HepG2 (cell line): ENCODE data around the gene KRTAP5-4. TPM values are rescaled to one million over a fixed set of nuclear protein-coding genes. Genes with fewer than 3 reads are reported as not detected.
A peak's percentile ranks its signal among the peaks of the same experiment; 100 is the strongest.

Experiments used
- CEBPG ChIP-seq: IDR thresholded peaks from 2 replicates; pipeline ENCODE4 v1.6.1; 2016
- CREM ChIP-seq, 2 experiments: sonication (generic) in 1 of 2; formaldehyde crosslinking in 1 of 2; IDR thresholded peaks; 2 replicates each; pipeline versions ENCODE4 v1.4.0 to v1.6.1; 2016 to 2020; ENCODE audit warnings: antibody characterized with exemption in 1 of 2, mild to moderate bottlenecking in 1 of 2, missing genetic modification reagents in 1 of 2
- GRHL1 ChIP-seq: sonication (generic); formaldehyde crosslinking; conservative IDR thresholded peaks from 2 replicates; pipeline ENCODE4 v1.8.0; 2022; ENCODE audit warnings: missing genetic modification reagents
- HIC2 ChIP-seq: sonication (generic); formaldehyde crosslinking; IDR thresholded peaks from 2 replicates; pipeline ENCODE4 v1.9.0; 2022; ENCODE audit warnings: low read depth, missing genetic modification reagents
- HNF1B ChIP-seq: sonication (generic); formaldehyde crosslinking; IDR thresholded peaks from 2 replicates; pipeline ENCODE4 v1.5.1; 2020; ENCODE audit warnings: mild to moderate bottlenecking, moderate library complexity, missing genetic modification reagents
- HNF4G ChIP-seq, 2 experiments: sonication (generic) in 1 of 2; formaldehyde crosslinking in 1 of 2; IDR thresholded peaks; 2 replicates each; pipeline versions ENCODE4 v1.4.0 to v1.6.1; 2011 to 2020; ENCODE audit warnings: borderline replicate concordance in 2 of 2, low read depth in 2 of 2, mild to moderate bottlenecking in 2 of 2, low read length in 1 of 2, missing genetic modification reagents in 1 of 2, moderate library complexity in 1 of 2
- MIER3 ChIP-seq: IDR thresholded peaks from 2 replicates; pipeline ENCODE4 v1.6.1; 2016; ENCODE audit warnings: missing compliant biosample characterization, borderline replicate concordance
- NFKB2 ChIP-seq: sonication (generic); formaldehyde crosslinking; IDR thresholded peaks from 2 replicates; pipeline ENCODE4 v1.4.0; 2020; ENCODE audit warnings: missing genetic modification reagents, borderline replicate concordance
- RBAK ChIP-seq: sonication (generic); formaldehyde crosslinking; IDR thresholded peaks from 2 replicates; pipeline ENCODE4 v1.5.1; 2020; ENCODE audit warnings: mild to moderate bottlenecking, missing genetic modification reagents
- SALL1 ChIP-seq: sonication (generic); formaldehyde crosslinking; IDR thresholded peaks from 2 replicates; pipeline ENCODE4 v1.8.0; 2022; ENCODE audit warnings: mild to moderate bottlenecking, missing genetic modification reagents
- SAP130 ChIP-seq: IDR thresholded peaks from 2 replicates; pipeline ENCODE4 v1.6.1; 2016; ENCODE audit warnings: low read depth
- SIX1 ChIP-seq: sonication (generic); formaldehyde crosslinking; IDR thresholded peaks from 2 replicates; pipeline ENCODE4 v1.4.0; 2020; ENCODE audit warnings: missing genetic modification reagents, borderline replicate concordance
- SMC3 ChIP-seq: IDR thresholded peaks from 2 replicates; pipeline ENCODE4 v1.6.1; 2011; ENCODE audit warnings: low read length, improper control_type of control experiment
- SRF ChIP-seq: IDR thresholded peaks from 2 replicates; pipeline ENCODE4 v1.6.1; 2011; ENCODE audit warnings: mild to moderate bottlenecking, low read depth, low read length, moderate library complexity
- U2AF2 ChIP-seq: fragments of 200-400 bp; formaldehyde crosslinking; IDR thresholded peaks from 2 replicates; pipeline ENCODE4 v1.6.1; 2017; ENCODE audit warnings: low read depth, mild to moderate bottlenecking, low read length
- YEATS4 ChIP-seq: sonication (generic); formaldehyde crosslinking; IDR thresholded peaks from 2 replicates; pipeline ENCODE4 v1.4.0; 2020; ENCODE audit warnings: missing genetic modification reagents, borderline replicate concordance
- ZNF275 ChIP-seq: sonication (generic); formaldehyde crosslinking; IDR thresholded peaks from 2 replicates; pipeline ENCODE4 v1.8.0; 2022; ENCODE audit warnings: missing genetic modification reagents, mild to moderate bottlenecking, inconsistent platforms, borderline replicate concordance
- ZNF687 ChIP-seq: sonication (generic); formaldehyde crosslinking; IDR thresholded peaks from 2 replicates; pipeline ENCODE4 v1.5.1; 2020; ENCODE audit warnings: mild to moderate bottlenecking, missing genetic modification reagents, moderate library complexity
- ZNF781 ChIP-seq: sonication (generic); formaldehyde crosslinking; IDR thresholded peaks from 2 replicates; pipeline ENCODE4 v1.5.1; 2020; ENCODE audit warnings: borderline replicate concordance, mild to moderate bottlenecking, missing genetic modification reagents; ENCODE audit errors: not compliant biosample characterization
- polyA plus RNA-seq, 8 experiments: library from polyadenylated mRNA; depleted of rRNA in 3 of 8; stranded (reverse) in 7 of 8; unstranded in 1 of 8; fragments of >200 nt; fragmentation: Illumina TruSeq in 4 of 8; extraction: Trizol in 4 of 8; gene quantifications; 2 replicates each; pipeline versions ENCODE4 v1.2.1 to v1.2.3, GENCODE V29; 2011 to 2016; ENCODE audit warnings: low read depth in 4 of 8, missing spikeins in 1 of 8, mixed read lengths in 1 of 8; ENCODE audit not compliant: insufficient read depth in 1 of 8
- total RNA-seq, 5 experiments: library from RNA; depleted of rRNA; stranded (reverse); fragments of >200 nt; fragmentation: Illumina TruSeq; extraction: Trizol; gene quantifications; 2 replicates each; pipeline ENCODE4 v1.2.3, GENCODE V29; 2016; ENCODE audit warnings: low read depth in 1 of 5

KRTAP5-4 gene
- total and polyA plus RNA-seq, 2 of the 13 experiments (the other 11 are each of a cell fraction or from before 2014, with no cell fraction given), result not detected

GRCh38 chr11:1573903-1574237 lies 48.1 kb downstream of the KRTAP5-4 start (continued):
- TF ChIP-seq SMC3 (no peak), NFKB2 (CRISPR knock-in tag) (no peak), HNF4G (IDR thresholded peaks at IDR 0.05; ENCODE audit: borderline replicate concordance, low read depth, low read length) (no peak), HNF4G (CRISPR knock-in tag; IDR thresholded peaks at IDR 0.05; ENCODE audit: borderline replicate concordance, low read depth) (0 out of 2 replicates have a peak, but pooled peaks have one; percentile 2), CREM (IDR thresholded peaks at IDR 0.05) (no peak), CREM (CRISPR knock-in tag; IDR thresholded peaks at IDR 0.05) (no peak), ZNF275 (no peak), HNF1B (CRISPR knock-in tag) (0 out of 2 replicates have a peak, but pooled peaks have one; percentile 23), U2AF2 (no peak), ZNF781 (no peak), SIX1 (CRISPR knock-in tag) (no peak), RBAK (CRISPR knock-in tag) (no peak), MIER3 (CRISPR knock-in tag) (no peak), SRF (no peak), SALL1 (CRISPR knock-in tag) (0 out of 2 replicates have a peak, but pooled peaks have one; percentile 12), SAP130 (CRISPR knock-in tag) (peak; percentile 12), YEATS4 (CRISPR knock-in tag) (no peak), GRHL1 (CRISPR knock-in tag) (no peak), HIC2 (CRISPR knock-in tag) (peak; percentile 74; the same call in 1 of the 2 replicates), ZNF687 (CRISPR knock-in tag) (0 out of 2 replicates have a peak, but pooled peaks have one; percentile 54), CEBPG (CRISPR knock-in tag) (no peak)
